ENCODE results near the gene TMEM192.

DNA sequence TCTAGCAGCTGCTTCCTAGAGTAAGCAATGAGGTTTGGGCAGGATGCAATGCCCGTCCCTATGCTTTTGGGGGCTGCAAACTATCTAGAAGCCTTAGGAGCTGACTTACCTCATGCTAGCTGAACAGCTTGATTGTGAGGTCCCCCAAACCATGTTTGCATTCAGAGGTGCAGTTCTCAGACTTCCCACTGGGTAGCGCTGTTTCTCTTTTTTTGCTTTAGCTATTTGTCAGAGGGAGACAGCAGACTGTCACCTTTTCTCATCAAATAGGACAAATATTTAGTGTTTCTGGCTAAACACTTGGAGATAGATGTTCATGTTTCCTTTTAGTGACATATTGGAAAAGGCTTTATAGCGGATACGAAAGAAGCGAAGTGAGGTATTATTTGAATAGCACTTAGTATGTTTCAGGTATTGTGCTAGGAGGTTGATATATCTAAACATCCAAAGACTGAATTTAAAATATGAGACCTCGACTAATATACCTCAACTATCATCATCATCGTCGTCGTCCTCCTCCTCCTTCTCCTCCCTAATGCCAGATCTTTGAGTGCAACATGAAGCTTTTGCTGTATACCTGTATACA lies 18.7 kb upstream of the TMEM192 start:
- TF ChIP-seq, protein P1, sequence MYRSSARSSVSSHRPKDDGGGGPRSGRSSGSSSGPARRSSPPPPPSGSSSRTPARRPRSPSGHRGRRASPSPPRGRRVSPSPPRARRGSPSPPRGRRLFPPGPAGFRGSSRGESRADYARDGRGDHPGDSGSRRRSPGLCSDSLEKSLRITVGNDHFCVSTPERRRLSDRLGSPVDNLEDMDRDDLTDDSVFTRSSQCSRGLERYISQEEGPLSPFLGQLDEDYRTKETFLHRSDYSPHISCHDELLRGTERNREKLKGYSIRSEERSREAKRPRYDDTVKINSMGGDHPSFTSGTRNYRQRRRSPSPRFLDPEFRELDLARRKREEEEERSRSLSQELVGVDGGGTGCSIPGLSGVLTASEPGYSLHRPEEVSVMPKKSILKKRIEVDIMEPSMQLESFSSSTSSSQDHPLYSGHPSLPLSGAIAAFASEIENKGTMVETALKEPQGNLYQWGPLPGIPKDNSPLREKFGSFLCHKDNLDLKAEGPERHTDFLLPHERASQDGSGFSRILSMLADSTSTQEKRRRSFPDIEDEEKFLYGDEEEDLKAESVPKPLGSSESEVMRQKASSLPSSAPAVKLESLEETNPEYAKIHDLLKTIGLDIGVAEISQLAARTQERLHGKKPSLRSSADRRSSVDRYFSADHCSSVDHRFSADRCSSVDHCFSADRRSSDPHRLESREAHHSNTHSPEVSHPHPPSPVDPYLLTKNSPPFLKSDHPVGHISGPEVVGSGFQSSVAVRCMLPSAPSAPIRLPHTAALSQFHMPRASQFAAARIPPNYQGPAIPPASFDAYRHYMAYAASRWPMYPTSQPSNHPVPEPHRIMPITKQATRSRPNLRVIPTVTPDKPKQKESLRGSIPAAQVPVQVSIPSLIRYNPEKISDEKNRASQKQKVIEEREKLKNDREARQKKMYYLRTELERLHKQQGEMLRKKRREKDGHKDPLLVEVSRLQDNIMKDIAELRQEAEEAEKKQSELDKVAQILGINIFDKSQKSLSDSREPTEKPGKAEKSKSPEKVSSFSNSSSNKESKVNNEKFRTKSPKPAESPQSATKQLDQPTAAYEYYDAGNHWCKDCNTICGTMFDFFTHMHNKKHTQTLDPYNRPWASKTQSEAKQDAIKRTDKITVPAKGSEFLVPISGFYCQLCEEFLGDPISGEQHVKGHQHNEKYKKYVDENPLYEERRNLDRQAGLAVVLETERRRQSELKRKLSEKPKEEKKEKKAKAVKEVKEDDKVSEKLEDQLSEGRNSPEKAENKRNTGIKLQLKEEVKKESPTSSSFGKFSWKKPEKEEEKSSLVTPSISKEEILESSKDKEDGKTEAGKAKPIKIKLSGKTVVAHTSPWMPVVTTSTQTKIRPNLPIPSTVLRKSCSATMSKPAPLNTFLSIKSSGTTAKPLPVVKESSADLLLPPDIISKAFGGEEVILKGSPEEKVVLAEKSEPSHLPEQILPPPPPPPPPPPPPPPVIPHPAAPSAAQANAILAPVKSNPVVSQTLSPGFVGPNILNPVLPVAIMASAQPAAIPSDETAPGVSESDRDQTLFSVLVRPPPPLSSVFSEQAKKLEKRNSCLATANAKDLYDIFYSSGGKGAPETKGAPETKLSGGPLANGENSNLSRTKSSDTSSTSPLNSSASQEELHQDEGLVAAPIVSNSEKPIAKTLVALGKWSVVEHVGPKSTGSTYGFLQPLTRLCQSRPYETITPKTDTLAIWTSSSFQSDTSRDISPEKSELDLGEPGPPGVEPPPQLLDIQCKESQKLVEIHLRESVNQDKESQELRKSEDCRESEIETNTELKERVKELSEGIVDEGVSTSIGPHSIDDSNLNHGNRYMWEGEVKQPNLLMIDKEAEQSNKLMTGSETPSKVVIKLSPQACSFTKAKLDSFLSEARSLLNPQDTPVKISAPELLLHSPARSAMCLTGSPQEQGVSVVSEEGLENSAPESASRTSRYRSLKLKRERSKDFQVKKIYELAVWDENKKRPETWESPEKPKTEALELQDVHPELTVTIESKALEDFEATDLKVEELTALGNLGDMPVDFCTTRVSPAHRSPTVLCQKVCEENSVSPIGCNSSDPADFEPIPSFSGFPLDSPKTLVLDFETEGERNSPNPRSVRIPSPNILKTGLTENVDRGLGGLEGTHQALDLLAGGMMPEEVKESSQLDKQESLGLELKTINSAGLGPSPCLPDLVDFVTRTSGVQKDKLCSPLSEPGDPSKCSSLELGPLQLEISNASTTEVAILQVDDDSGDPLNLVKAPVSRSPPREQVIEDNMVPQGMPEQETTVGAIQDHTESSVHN (CRISPR knock-in tag; IDR thresholded peaks at IDR 0.05): no peak
- no peak for TF ChIP-seq NBN (conservative IDR thresholded peaks at IDR 0.05)
- no peak for TF ChIP-seq NR1H2 (CRISPR knock-in tag; IDR thresholded peaks at IDR 0.05; ENCODE audit: borderline replicate concordance, low read depth)
- TF ChIP-seq, protein P2, sequence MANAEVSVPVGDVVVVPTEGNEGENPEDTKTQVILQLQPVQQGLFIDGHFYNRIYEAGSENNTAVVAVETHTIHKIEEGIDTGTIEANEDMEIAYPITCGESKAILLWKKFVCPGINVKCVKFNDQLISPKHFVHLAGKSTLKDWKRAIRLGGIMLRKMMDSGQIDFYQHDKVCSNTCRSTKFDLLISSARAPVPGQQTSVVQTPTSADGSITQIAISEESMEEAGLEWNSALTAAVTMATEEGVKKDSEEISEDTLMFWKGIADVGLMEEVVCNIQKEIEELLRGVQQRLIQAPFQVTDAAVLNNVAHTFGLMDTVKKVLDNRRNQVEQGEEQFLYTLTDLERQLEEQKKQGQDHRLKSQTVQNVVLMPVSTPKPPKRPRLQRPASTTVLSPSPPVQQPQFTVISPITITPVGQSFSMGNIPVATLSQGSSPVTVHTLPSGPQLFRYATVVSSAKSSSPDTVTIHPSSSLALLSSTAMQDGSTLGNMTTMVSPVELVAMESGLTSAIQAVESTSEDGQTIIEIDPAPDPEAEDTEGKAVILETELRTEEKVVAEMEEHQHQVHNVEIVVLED (CRISPR knock-in tag; IDR thresholded peaks at IDR 0.05; ENCODE audit: borderline replicate concordance): no peak
- no peak for TF ChIP-seq ESRRA (CRISPR knock-in tag; IDR thresholded peaks at IDR 0.05; ENCODE audit: low read depth)

All from HepG2 (cell line).